GM18502 (cell line): ENCODE measurements around the gene SYT11.
"Not testable (repeated sequence)": the region's sequence is repeated elsewhere in the genome, so short reads cannot be mapped to it uniquely, and the experiment has no call there.

ENCODE experiments used
- ATAC-seq: cut with Tn5 transposase; IDR thresholded peaks from one replicate; pipeline ENCODE4 v1.9.1; 2021; ENCODE audit warnings: mild to moderate bottlenecking; ENCODE audit not compliant: unreplicated experiment, poor library complexity

Gene SYT11

GRCh38 chr1:155859234-155859829 is at the start of gene SYT11:
Gene SYT11 (plus strand): TSS chr1:155859567. CDS start chr1:155859762, 195 bp downstream.
- ATAC-seq, result peak; percentile 74

GRCh38 chr1:155812878-155813277 is 46.5 kb upstream of the SYT11 start:
- ATAC-seq, result no peak

DNA sequence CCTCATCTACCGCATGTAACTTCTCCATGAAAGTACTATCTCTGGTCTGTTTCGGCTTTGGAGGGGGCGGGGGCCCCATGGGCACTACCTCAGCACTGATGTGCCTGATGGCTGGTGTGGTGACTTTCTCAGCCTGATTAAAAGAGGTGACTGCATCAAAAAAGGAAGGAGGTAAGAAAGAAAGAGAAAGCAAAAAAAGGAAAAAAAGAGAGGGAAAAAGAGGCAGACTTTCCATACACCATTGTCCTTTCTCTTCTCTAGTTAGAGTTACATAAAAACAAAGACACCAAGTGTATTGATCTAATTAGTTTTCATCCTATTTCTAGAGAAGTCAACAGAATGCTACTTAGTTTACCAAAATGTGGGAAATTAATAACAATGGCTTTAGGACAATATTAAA is 45.7 kb upstream of the SYT11 start:
- ATAC-seq, result no peak

GRCh38 chr1:155816351-155816750 is 43.0 kb upstream of the SYT11 start:
- no peak for ATAC-seq

DNA sequence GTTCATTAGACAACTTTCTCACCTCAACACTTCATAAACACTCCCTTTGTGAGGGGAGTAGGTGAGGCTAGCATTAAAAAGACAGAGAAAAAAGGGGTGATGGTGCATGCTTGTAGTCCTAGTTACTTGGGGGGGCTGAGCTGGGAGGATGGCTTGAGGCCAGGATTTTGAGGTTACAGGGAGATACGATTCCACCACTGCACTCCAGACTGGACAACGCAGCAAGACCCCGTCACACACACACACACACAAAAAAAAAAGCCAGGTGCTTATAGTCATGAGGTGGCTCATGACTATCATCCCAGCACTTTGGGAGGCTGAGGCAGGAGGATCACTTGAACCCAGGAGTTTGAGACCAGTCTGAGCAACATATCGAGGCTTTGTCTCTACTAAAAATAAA is 31.9 kb upstream of the SYT11 start:
- ATAC-seq, result no peak

- ATAC-seq, result no peak
Measured at GRCh38 chr1:155831279-155831976, 27.9 kb upstream of the SYT11 start.

DNA sequence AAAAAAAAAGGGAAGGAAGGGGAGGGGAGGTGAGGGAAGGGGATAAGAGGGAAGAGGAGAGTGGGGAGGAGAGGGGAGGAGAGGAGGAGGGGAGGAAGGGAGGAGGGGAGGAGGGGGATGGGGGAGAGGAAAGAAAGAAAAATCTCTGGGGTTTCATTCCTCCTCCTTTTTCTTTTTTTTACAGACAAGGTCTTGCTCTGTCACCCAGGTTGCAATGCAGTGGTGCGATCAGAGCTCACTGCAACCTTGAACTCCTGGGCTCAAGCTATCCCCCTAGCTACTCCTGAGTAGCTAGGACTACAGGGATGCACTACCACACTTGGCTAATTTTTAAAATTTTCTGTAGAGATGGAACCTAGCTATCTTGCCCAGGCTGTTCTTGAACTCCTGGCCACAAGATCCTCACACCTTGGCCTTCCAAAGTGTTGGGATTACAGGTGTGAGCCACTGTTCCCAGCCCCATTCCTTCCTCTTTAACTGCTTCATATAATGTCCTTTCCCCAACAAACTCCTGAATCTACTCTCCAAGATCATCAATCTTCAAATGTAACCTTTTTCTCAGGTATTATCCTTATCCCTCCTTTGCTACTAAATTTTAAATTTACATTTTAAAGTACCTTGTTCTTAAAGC is 25.6 kb upstream of the SYT11 start:
- ATAC-seq, result no peak

DNA sequence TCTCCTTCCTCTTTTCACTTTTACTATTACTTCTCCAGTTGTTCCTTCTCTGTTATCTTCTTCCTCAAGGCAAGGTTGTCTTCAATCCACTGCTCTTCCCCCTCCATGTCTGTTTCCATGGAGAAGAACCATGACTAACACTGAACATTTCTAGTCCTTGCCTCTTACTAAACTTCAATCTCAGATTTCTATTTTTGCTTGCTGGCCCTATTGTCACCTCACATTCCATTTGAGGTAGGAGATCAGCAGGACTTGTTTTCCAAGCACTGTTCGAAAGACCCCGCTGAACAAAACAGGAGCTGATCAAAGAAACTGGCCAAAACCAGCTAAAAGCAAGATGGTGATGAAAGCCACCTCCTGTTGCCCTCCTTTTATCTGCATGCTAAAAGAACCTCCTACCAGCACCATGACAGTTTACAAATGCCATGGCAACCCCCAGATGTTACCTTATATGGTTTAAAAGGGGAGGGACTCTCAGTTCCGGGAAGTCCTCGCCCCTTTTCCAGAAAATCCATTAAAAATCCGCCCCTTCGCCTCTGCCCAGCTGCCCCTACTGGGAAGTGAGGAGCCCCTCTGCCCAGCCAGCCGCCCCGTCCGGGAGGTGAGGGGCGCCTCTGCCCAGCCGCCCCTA is 25.0 kb upstream of the SYT11 start:
- ATAC-seq, result no peak

- ATAC-seq, result not testable (repeated sequence)
Measured at GRCh38 chr1:155834927-155835399, 24.4 kb upstream of the SYT11 start.

- no peak for ATAC-seq
Measured at GRCh38 chr1:155835548-155835947, 23.8 kb upstream of the SYT11 start.

GRCh38 chr1:155840386-155840785 is 19.0 kb upstream of the SYT11 start:
- ATAC-seq, result no peak

GRCh38 chr1:155844860-155845421 is 14.4 kb upstream of the SYT11 start:
- no peak for ATAC-seq

- ATAC-seq, result no peak
Measured at GRCh38 chr1:155847823-155848529, 11.4 kb upstream of the SYT11 start.

GRCh38 chr1:155850345-155850744 is 9.0 kb upstream of the SYT11 start:
- ATAC-seq, result no peak

DNA sequence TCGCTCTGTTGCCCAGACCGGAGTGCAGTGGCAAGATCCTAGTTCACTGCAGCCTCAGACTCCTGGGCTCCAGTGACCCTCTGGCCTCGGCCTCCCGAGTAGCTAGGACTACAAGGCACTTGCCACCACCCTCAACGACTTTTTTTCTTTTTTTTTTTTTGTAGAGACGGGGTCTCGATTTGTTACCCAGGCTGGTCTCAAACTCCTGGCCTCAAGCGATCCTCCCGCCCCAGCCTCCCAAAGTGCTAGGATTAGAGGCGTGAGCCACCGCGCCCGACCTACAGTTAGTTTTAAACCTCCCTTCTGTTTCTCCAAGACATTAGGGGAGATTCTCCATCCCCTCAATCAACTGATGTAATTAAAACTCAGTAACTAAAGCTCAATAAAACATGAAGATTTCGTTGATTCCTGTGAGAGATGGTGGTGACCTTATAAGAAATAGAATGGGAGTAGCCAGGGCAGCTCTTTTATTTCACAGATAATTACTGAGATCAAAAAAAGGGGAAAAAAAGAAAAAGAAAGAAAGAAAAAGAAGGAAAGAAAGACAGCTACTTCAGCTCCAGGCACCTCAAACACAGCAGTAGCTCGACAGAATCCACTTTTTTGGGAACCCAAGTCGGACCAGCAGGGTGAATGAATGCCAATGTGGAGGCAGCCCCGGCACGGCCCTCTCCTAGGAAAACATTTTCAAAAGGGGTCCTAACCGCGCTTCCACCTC is 3.0 kb upstream of the SYT11 start:
- no peak for ATAC-seq

GRCh38 chr1:155856975-155857930 is 2.1 kb upstream of the SYT11 start, which contains the start of gene GON4L:
Gene GON4L (minus strand): TSS chr1:155857214. CDS start chr1:155853780, 3,434 bp downstream.
- peak; percentile 48 for ATAC-seq

- ATAC-seq, result no peak
Measured at GRCh38 chr1:155858800-155859233, 550 bp upstream of the SYT11 start.
